ENCODE data around the gene THSD1.

- TF ChIP-seq EZH2phosphoT487 (IDR thresholded peaks at IDR 0.05; ENCODE audit: borderline replicate concordance, low read depth, low read length) = no peak
- TF ChIP-seq, protein P1, sequence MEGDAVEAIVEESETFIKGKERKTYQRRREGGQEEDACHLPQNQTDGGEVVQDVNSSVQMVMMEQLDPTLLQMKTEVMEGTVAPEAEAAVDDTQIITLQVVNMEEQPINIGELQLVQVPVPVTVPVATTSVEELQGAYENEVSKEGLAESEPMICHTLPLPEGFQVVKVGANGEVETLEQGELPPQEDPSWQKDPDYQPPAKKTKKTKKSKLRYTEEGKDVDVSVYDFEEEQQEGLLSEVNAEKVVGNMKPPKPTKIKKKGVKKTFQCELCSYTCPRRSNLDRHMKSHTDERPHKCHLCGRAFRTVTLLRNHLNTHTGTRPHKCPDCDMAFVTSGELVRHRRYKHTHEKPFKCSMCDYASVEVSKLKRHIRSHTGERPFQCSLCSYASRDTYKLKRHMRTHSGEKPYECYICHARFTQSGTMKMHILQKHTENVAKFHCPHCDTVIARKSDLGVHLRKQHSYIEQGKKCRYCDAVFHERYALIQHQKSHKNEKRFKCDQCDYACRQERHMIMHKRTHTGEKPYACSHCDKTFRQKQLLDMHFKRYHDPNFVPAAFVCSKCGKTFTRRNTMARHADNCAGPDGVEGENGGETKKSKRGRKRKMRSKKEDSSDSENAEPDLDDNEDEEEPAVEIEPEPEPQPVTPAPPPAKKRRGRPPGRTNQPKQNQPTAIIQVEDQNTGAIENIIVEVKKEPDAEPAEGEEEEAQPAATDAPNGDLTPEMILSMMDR (conservative IDR thresholded peaks at IDR 0.05; ENCODE audit: low read length) = no peak
These were observed 56.8 kb downstream of the THSD1 start for GRCh38 chr13:52348983-52349780.
